GM19324 (cell line): Measurements from ENCODE around the gene FUT3.
A peak's percentile ranks its signal among the peaks of the same experiment; 100 is the strongest.

ENCODE experiments used
- ATAC-seq: cut with Tn5 transposase; IDR thresholded peaks from one replicate; pipeline ENCODE4 v1.9.1; 2021; ENCODE audit warnings: mild to moderate bottlenecking, moderate library complexity; ENCODE audit not compliant: unreplicated experiment, low FRiP score

The FUT3 gene

GRCh38 chr19:5804516-5805461 is 46.5 kb downstream of the FUT3 start, which contains the start of gene NRTN:
NRTN (plus strand) TSS chr19:5805067; CDS start chr19:5824166, 19,099 bp downstream.
- no peak for ATAC-seq

DNA sequence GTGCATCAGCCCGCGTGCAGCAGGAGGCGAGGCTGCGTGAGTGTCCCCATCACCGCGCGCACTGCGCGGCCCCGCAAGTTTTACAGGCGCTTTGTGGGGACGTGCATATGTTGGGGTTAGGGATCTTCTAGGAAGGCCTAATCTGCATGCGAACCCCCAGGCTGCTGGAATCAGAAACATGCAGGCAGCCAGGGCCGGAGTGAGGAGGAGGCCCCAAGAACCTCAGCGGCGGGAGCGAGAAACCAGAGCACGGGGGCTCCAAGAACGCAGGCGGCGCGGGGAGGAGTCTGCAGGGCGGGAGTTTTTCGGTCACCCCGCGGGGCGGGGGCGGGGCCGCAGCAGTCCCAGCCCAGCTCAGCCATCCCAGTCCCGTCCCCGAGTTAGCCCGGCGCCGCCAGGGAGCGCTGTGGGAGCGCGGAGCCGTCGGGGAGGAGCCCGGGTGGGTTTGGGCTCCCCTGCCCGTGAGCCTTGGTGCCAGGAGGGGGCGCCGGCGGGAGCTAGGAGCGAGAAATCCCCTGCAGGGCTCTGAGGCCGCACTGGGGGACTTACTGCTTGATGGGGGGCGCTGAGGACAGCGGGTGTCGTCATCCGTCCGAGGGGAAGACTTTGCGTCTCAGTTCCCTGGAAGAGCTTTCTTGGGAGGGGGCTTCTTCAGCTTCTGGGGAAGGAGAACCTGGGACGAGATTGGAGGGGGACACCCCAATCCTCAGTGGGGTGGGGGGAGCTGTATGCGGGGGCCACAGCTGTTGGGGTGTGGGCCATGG is 47.3 kb downstream of the FUT3 start:
- ATAC-seq: peak; percentile 62

- no peak for ATAC-seq
Observed at GRCh38 chr19:5803441-5803751, 47.9 kb downstream of the FUT3 start.

GRCh38 chr19:5801796-5802619 is 49.2 kb downstream of the FUT3 start:
- ATAC-seq: no peak

- no peak for ATAC-seq
Observed at GRCh38 chr19:5800361-5801270, 50.6 kb downstream of the FUT3 start.

DNA sequence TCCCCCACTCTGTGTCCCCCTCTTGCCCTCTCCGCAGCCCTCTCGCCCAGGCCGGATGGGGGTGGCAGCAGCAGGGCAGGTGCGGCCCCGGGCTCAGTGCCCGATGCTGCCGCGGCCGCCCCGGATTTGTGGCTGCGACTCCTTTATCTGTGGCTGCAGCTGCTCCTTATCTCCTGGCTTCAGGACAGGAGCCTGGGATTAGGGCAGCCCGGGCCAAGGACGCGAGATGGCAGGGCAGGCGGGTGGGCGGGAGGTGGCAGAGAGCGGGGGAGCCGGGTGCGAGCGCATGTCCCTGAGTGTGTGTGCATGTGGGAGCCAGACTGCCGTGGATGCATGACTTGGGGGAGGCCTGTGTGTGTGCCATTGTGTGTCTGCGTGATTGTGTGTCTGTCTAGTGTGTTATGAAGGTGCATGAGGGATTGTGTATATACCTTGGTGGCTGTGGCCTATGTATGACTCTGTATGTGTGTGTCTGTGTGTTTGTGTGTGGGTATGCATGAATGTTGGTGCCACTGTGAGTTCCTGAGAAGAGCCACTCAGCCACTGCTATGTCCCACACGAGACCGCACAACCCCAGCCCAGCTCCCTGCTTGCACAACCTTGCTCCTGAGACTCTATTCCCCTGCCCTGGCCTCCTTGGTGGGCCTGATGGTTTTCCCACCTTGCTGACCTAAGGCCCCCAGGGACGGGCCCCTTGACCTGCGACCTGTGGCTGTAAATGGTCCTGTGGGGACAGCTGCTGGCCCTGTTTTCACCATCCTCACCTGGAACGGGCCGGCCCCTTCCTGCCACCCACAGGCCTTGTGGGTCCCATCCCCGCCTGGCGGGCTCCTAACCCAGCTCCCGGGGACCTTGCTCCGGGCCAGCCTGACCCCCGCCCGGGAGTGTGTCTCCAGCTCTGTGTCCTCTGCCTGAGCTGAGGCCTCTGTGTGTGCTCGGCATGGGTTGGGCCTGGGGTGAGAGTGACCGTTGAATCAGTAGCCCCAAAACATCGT is 51.7 kb downstream of the FUT3 start:
- no peak for ATAC-seq

DNA sequence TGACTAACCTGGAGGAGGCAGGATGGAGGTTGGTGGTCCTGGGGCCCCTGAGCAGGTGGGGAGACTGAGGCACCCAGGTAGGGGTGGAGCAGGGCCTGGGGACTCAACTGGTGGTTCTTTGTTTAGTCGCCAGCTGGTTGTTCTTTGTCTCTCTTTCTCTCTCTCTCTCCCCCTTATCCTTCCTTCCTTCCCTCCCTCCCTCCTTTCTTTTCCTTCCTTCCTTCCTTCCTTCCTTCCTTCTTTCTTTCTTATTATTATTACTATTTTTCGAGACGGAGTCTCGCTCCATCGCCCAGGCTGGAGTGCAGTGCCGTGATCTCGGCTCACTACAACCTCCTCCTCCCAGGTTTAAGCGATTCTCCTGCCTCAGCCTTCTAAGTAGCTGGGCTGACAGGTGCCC is 53.0 kb downstream of the FUT3 start:
- no peak for ATAC-seq

DNA sequence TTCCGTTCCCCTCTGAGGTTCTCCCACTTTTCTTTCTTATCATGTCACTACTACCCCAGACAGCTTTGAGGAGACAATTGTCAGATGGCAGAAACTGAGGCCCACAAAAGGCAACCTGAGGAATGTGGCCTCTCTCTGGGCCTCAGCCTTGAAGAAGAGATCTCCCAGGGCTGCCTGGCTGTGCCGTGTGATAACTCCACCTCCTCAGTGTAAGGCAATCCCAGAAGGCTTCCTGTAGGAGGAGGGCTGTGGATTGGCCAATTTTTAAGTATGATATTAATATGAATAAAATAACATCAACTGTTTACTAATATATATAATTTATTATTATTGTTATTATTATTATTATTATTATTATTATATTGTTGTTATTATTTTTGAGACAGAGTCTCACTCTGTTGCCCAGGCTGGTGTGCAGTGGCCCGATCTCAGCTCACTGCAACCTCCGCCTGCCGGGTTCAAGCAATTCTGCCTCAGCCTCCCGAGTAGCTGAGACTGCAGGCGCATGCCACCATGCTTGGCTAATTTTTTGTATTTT is 55.8 kb downstream of the FUT3 start:
- ATAC-seq: no peak

DNA sequence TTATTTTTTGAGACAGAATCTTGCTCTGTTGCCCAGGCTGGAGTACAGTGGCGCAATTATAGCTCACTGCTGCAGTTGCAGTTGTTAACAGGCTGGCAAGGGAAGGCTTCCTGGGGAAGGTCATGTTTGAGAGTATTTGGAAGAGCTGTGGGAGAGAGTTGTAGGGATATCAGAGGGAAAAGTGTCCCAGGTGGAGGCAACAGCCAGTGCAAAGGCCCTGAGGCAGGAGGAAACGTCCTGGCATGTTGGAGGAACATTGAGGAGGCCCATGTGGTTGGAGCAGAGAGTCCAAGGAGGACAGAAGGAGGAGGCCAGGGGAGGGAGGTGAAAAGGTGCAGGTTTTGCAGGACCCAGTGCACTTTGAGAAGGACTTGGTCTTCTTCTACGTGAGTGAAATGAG is 58.1 kb downstream of the FUT3 start:
- no peak for ATAC-seq
